ENCODE results near the gene TSPAN9. TPM values are rescaled to one million over a fixed set of nuclear protein-coding genes. Genes with fewer than 3 reads are reported as not detected.

TSPAN9 gene
- total and polyA plus RNA-seq, 10 of the 15 experiments (the other 5 are each of a cell fraction or from before 2014, with no cell fraction given), result 0.03 to 1.0 (median 0.12) TPM; not detected in 5

GRCh38 chr12:3137268-3137781, 60.1 kb downstream of the TSPAN9 start (continued):
- TF ChIP-seq, protein P1, sequence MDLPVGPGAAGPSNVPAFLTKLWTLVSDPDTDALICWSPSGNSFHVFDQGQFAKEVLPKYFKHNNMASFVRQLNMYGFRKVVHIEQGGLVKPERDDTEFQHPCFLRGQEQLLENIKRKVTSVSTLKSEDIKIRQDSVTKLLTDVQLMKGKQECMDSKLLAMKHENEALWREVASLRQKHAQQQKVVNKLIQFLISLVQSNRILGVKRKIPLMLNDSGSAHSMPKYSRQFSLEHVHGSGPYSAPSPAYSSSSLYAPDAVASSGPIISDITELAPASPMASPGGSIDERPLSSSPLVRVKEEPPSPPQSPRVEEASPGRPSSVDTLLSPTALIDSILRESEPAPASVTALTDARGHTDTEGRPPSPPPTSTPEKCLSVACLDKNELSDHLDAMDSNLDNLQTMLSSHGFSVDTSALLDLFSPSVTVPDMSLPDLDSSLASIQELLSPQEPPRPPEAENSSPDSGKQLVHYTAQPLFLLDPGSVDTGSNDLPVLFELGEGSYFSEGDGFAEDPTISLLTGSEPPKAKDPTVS (IDR thresholded peaks at IDR 0.05; ENCODE audit: low read depth, low read length), result no peak
- TF ChIP-seq, protein P2, sequence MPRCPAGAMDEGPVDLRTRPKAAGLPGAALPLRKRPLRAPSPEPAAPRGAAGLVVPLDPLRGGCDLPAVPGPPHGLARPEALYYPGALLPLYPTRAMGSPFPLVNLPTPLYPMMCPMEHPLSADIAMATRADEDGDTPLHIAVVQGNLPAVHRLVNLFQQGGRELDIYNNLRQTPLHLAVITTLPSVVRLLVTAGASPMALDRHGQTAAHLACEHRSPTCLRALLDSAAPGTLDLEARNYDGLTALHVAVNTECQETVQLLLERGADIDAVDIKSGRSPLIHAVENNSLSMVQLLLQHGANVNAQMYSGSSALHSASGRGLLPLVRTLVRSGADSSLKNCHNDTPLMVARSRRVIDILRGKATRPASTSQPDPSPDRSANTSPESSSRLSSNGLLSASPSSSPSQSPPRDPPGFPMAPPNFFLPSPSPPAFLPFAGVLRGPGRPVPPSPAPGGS (IDR thresholded peaks at IDR 0.05; ENCODE audit: borderline replicate concordance, insufficient read depth, low read depth, low read length, poor library complexity, severe bottlenecking), result no peak
- no peak for TF ChIP-seq TCF3 (IDR thresholded peaks at IDR 0.05; ENCODE audit: borderline replicate concordance, insufficient read depth, low read depth, low read length)
- no peak for TF ChIP-seq SMAD5 (IDR thresholded peaks at IDR 0.05; ENCODE audit: low read depth)
- TF ChIP-seq, protein P3, sequence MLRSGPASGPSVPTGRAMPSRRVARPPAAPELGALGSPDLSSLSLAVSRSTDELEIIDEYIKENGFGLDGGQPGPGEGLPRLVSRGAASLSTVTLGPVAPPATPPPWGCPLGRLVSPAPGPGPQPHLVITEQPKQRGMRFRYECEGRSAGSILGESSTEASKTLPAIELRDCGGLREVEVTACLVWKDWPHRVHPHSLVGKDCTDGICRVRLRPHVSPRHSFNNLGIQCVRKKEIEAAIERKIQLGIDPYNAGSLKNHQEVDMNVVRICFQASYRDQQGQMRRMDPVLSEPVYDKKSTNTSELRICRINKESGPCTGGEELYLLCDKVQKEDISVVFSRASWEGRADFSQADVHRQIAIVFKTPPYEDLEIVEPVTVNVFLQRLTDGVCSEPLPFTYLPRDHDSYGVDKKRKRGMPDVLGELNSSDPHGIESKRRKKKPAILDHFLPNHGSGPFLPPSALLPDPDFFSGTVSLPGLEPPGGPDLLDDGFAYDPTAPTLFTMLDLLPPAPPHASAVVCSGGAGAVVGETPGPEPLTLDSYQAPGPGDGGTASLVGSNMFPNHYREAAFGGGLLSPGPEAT (IDR thresholded peaks at IDR 0.05; ENCODE audit: low read depth), result no peak
- TF ChIP-seq HCFC1 (IDR thresholded peaks at IDR 0.05; ENCODE audit: low read length), result no peak
- no peak for TF ChIP-seq EP300 (IDR thresholded peaks at IDR 0.05; ENCODE audit: borderline replicate concordance in 1 of 2, control insufficient read depth in 1 of 2, low read depth in 2 of 2, low read length in 2 of 2)
- TF ChIP-seq RUNX3 (IDR thresholded peaks at IDR 0.05; ENCODE audit: low read length), result no peak
- no peak for TF ChIP-seq CHD4 (IDR thresholded peaks at IDR 0.05)
